ENCODE data around the gene ARFGEF3.

DNA sequence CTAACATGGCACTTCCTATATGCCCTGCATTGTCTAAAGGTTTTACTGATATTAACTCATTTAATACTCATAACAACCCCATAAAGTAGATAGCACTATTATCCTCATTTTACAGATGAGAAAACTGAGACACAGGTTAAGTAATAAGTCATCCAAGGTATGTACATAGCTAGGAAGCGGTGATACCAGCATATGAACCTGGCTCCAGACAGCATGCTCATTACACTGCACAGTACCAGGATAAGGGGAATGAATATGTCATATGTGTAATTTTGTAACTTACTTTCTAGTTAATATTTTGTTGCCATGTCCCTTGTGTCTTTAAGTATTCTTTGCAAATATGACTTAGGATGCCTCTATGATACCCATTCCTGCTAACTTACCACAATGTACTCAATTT lies 109.7 kb downstream of the ARFGEF3 start:
- TF ChIP-seq, protein P1, sequence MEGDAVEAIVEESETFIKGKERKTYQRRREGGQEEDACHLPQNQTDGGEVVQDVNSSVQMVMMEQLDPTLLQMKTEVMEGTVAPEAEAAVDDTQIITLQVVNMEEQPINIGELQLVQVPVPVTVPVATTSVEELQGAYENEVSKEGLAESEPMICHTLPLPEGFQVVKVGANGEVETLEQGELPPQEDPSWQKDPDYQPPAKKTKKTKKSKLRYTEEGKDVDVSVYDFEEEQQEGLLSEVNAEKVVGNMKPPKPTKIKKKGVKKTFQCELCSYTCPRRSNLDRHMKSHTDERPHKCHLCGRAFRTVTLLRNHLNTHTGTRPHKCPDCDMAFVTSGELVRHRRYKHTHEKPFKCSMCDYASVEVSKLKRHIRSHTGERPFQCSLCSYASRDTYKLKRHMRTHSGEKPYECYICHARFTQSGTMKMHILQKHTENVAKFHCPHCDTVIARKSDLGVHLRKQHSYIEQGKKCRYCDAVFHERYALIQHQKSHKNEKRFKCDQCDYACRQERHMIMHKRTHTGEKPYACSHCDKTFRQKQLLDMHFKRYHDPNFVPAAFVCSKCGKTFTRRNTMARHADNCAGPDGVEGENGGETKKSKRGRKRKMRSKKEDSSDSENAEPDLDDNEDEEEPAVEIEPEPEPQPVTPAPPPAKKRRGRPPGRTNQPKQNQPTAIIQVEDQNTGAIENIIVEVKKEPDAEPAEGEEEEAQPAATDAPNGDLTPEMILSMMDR (IDR thresholded peaks at IDR 0.05) = no peak
- no peak for TF ChIP-seq POLR2A (IDR thresholded peaks at IDR 0.05)
